COLO829 (cell line): ENCODE results near the gene LRRC4C.
A peak's percentile ranks its signal among the peaks of the same experiment; 100 is the strongest.

Source experiments
- DNase-seq: peaks from one replicate; pipeline ENCODE4 v3.0.0; 2012; ENCODE audit warnings: low spot score

LRRC4C gene

DNA sequence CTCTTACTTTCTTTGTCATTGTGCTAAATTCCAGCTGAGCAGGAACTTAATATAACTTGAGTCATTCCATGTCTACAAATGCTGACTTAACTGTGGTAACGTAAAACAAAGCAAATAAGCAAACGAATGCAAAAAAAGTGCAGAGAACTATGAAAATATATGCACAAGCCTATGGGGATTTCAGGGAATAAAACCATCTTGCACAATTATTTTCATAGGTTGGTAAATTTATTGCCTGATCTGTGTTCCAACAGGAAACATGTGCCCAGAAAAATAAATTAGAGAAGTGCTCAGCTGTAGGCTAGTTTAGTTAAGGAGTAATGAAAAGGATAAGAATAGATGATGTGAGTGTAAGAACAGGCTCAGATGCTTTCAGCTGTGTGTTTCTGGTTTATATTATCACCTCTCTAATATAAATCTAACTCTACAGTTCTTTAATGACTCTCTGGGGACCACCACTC, 1169.3 kb downstream of the LRRC4C start:
- DNase-seq, result no peak

DNA sequence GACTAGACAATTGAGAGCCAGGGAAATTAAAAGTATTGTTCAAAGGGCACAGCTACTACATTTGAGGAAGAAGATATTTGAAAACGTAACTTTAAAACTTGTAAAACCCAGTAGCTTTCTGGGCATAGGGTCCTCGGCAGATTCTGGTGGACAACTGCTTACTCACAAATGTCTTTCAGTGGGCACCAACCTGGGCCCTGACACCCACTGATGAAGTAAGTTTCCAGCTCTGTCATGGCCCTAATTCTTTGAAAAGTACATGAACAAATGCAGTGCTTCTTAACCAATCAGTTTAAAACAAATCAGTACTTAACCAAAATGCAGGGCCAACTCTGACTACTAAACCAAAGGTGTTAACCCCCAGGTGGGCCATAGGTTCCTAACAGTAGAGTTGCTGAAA, 1170.1 kb downstream of the LRRC4C start:
- DNase-seq, result no peak

DNA sequence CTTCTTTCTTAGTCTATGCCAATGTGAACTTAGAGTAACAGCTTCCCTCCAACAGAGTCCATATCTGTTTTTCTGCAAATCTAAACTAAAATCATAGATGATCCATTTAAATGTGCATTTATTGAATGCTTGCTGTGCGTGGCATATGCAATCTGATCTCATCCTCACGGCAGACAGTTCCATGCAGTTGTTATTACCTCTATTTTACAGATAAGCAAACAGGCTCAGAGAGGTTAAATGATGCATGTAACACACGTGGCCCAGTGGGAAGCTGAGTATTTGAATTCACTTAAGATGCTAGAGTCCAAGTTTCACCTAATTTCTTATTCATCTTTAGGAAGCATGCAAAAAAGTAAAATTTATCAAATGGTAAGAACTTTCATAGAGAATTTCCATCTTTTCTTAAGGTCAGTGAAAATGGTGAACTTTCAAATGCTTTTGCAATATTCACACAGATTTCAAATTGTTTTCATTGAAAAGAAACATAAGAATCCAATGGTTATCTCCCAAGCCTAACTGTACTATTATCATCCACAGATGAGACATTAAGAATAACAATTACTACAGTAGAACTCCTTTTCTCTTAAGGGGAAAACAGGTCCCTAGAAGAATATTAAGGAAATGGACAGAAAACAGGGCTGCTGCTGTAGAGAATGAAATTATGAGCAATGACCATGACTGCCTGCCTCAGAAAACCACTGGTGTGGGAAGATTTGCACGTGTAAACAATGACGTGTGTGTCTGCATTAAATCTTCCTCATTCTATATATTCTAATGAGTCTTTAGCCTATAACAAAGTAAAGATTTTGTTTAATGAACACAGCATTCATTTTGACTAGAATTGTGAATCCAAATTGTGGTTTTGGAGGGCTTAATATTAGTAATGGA, 1171.3 kb downstream of the LRRC4C start:
- no peak for DNase-seq

DNA sequence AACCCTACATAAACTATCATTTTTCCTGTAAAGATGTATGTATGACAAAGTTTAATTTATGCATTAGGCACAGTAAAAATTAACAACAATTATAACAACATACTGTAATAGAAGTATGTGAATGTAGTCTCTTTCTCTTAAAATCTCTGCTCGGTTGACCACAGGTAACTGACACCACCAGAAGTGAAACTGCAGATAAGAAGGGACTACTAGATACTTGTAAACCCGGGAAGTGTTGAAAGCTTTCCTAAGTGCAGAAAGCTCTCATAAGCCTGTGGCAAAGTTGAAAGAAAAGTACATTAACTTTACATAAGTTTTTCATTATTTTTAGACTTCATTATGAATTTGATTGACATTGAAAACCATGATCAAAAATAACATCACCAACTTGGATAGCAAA, 1173.3 kb downstream of the LRRC4C start:
- DNase-seq, result no peak

DNA sequence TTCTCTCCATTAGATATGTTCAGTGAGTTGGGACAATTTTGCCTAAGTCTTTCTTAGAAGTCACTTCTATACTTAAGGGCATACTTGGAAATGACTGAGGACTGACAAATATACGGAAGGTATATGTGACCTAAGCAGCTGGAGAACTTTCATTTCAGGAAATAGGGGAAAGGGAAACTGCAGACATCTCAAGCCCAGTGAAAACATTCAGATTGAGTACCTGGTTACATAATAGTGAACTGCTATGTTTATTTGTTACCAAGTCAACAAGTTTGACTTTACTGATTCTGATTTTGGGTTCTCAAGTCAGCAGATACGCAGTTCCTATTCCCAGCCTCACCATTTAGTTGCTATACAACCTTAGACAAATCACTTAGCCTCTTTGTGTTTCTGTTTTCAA, 1173.9 kb downstream of the LRRC4C start:
- DNase-seq, result no peak

DNA sequence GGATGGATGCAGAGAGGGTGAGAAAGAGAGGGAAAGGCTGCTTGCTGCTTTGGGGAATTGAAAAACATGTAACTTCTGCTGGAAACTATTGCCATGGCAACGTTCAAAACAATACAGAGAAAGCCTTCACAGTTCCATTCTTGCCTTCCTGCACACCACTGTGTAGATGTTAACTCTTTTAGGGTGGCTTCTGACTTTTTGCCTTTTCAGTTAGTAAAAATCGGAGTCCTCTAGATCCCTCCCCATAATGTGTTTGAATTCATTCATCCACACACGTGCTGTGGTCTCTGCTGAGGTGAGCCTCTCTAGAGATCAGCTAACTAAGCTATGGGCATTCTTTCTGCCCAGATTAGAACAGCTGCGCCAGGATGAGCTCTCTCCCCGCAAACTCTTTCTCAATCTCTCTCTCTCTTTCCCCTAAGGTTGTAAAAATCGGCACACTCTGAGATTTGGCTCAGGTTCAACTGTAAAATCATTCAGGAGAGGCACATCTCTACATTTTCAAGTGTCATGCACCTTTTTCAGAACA, 1178.3 kb downstream of the LRRC4C start:
- DNase-seq, result peak; percentile 28

DNA sequence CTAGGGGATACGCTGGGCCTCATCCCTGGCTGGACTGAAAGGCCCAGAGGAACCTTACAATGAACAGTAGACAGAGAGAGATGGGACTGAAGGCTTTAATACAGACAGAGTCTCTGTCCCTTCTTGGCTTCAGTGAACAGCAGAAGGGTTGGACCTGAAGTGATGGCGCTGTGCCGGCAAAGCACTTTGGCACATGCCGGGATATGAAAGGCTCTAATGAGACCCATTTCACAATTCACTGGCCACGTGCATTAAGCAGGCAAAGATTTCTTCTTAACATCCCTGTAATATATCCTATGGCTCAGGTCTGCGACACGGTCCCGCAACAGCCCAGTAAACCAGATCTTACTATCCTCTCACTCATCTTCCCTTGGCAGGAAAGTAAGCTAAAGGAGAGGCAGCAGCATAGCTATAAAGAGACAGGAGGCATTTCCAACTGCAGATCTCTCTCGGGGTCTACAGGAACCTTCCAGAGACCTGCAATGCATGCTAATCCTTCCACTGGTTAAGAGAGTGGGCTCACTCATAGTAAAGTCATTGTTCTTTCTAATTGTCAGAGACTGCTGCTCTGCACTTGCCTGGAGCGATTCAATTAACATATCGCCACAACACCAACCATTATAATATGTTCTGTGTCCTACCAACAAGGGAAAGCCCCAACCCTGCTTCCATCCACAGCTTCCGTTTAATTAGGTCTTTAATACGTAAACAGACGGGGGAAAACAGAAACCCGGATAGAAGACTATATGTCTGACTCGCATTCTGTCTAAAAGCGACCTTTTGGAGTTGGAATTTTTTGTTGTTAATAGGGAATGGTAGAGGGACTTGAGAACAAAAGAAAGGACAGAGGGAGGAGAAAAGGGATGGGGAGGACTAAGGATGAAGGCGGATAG, 1179.0 kb downstream of the LRRC4C start:
- DNase-seq, result peak; percentile 65

DNA sequence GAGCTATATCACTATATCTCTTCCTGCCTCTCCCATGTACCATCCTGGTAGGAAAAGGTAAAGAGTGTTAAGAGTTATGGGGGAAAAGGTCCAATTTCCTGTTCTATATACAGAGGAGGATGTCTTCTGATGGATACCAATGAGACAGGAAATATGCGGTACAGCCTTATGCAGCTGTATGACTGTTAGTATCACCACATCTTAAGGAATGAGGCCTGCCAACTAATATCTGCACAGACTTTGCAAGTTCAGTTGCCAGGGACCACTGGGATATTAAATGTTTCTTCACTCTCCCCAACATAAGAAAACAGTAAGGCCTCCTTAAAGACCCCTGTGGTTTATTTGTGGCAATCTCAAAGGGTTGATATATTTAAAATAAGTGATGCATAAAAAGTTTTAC, 1182.5 kb downstream of the LRRC4C start:
- no peak for DNase-seq

DNA sequence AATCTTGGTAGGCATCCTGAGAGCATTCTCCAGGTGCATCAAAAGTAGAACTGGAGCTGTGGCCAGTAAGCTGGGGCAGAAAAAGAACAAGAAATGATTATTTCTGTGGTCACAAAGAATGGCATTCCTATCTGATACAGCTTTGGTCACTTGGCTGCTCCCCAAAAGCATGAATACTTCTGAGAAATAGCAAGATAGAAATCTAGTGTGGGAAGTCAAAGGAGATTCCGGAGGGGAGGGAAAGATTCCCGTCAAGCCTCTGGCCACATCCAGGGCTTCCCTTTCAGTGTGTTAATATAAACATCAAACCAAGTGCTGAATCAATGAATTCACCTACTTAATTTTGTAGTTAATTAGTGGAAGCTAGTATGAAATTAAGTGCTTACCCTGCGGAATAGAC, 1185.4 kb downstream of the LRRC4C start:
- peak; percentile 30 for DNase-seq

DNA sequence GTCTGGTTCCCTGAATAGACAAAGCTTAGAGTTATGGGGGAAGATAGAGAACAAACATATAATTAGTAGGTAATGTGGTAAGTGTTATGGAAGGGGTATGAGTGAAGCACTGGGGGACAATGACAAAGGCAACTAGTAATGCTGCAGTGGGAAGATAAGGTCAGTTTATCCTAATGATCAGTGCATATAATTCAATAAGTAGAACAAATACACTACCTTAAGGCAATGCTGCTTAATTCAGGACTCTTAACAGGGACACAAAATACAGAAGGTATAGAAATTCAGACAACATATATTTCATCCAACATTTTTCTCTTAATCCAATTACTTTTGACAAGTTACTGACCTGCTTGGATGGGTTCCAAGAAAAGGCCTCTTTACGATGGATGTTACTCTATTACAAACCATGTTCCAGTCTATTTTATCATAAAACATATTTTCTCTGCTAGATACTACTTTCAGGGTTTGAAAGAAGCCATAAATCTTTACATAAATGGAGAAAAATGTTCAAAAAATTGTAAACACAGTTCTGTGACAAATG, 1186.2 kb downstream of the LRRC4C start:
- no peak for DNase-seq

DNA sequence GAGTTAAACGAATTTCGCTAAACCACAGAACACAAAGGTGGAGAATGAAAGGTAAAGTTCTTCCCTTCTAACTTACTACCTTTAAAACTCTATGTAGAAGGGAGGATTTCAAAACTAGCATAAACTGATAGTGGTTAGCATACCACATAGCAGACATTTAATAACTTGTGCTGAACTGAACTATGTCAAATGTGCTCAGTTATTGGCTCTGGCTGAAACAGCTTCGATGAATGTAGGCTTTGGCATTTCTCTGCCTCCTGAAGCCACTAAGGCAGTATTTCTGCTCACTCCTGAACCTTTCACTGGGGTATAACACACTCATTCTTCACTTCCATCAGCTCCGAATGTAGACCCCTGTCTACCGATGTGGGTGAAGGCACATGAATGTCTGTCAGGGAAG, 1188.1 kb downstream of the LRRC4C start:
- no peak for DNase-seq

DNA sequence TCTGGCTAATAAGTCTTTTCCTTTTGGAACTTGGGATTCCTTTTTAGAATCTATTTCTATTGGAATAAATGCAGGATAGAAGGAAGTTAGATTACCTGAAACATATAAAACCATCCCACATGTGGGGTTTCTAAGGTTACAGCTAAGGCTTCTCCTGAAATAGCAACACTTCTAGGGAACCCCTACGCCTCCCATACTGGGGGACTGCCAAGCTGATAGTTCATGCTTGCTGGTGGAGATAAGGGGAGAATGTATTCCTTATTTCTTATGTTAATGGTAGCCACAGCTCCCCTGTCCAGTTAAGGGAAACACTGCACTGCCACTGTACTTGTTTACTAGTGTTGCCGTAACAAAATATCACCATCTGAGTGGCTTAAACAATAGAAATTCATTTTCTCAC, 1189.6 kb downstream of the LRRC4C start:
- no peak for DNase-seq

DNA sequence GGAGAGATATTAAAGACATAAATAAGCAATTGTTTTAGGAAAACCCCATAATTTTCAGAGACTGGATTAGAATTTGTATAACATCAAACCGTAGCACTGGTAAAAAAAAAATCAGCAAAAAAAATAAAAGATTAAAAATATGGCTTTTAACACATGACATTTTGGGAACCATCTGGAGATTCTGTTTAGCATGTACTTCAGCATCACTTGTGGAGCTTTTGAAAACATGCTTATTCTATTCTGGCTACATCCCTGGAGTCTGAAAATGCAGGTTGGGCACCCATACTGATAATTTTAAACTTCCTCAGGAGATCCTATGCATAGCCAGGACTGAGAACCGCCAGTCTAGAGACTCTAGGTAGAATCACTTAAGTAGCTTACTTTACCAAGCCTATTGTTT, 1190.9 kb downstream of the LRRC4C start:
- DNase-seq, result no peak

DNA sequence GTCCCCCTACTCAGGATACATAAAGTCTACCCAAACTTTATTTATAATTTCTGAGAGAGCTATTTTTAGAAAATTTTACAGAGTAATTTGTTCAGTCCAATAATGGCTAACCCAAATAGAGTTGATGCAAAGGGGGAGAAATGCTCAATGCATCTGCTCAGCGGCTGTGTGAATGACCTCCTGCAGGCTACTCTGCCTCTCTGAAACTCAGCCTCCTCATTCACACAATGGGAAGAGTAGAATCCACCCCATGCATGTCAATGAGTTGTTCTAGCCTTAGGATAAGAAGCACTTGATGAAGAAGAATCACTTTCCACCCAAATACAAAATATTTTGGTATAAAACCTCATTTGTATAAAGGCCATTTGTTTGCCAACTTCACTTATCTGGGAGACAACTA, 1204.0 kb downstream of the LRRC4C start:
- no peak for DNase-seq

DNA sequence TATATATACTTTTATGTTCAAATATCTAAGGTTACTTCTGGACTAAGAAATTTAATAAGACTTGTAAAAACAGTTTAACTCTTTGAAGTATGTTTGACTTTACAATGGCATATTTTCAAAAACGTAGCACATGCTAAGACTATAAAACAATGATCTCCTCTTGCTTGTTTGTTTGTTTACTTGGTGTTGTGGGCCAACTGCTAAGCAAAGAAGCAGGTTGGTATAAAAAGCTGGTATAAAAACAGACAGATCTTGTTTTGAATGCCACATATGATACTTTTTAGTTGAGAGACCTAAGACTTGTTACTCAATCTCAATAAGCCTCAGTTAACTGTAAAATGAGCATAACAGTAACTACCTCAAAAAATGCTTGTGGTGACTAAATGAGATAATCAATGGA, 1206.3 kb downstream of the LRRC4C start:
- DNase-seq, result no peak

DNA sequence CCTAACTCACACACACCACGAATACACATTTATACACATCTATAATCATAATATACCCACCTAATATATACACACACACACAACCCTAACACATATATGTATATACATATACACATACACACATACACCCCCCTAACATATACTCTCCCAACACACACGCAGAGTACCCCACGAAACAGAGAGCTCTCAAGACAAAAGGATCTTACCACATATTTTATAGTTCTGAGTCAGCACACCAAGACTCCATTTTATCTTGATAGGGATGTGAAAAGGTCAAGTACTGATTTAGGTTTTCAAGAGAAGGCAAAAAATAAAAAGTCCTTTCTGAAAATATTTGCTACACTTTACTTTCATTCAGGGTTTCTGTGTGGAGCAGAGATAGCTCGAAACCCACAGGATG, 1207.2 kb downstream of the LRRC4C start:
- DNase-seq, result no peak

DNA sequence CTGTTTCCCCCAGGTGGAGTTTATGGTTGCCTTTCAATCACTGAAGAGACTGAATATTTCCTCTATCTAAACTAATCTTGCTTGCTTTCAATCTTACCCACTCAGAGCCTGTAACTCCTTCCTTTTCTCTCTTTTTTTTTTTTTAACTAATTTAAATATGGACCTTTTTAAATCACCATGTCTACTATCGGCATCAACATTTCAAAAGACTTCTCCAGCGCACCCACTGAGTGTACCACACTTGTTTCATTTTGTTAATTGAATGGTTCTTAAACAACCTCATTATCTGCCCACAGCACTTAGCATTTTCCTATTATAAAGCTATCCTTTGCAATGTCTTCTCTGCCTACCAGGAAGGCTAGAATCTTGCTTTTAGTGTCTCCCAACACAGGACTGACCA, 1212.5 kb downstream of the LRRC4C start:
- no peak for DNase-seq

DNA sequence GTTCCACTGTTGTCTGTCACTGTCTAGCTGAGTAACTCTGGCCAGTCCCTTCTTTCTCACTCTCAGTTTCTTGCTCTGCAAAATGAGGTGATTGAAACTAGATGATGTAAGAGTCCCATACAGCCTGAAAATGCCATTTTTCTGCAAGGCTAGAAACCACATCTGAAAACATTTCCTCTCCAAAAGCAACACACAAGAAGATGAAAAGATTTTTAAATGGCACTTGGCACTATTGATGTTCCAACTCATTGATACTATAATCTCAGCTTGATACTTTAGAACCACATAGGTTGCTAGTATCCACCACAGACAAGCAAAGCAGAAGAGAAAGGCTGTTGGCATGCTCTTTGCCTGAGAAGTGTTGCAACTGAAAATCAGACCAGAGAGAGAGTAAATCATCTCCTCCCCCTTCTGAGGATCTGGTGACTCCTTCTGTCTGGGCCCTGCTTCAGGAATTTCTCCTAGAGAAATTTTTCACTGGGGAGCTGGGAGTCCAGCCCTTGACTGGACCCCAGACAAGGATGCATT, 1217.9 kb downstream of the LRRC4C start:
- no peak for DNase-seq

DNA sequence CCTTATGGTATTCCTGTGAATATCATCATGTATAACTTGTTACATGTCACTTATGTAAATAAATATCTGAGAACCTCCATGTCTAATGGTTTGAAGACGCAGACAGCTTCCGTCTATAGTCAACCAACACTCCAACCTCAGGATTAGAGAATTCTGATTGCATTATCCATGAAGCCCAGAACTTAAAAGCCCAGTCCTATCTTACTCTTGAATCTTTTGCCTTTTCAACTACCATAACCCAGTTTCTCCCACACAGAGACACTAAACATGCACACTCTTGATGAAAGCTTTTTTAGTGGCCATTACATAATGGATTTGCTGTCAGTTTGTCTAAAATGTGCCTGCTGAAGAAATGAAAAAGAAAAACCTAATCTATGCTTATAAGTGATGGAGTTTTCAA, 1219.2 kb downstream of the LRRC4C start:
- DNase-seq, result no peak

DNA sequence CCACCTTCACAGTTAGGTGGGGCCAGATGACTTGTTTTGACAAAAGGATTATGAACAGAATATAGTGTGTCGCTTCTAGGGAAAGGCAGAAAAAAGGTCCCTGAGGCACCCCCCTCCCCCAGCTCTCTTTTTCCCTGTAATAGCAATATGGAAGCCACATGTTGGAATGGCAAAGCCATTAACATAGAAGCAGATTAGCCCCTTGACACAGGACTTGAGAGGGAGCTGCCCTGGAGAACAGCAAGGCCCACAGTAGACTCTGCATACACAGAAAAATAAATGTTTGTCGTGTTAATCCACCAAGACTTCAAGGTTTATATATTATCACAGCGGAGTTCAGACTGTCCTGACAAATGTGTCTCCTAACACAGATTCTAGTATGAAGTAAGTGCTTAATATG, 1222.9 kb downstream of the LRRC4C start:
- DNase-seq, result no peak

DNA sequence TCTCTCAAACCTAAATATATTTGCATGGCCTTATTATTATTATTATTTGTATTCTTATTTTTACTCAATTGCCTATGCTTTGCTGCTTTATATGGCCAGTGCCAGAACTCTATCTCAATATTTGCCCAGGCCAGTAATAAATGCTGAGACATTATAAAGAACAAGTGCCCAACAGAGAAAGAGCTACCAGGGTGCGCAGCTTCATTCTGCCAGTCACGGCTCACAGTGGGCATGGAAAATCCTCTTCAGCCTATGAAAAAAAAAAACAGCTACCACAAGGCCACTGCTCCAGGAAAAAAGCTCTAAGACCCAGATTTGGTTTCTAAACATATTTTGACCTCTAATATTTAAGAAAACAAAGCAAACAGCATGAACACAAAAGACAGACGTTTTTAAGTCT, 1223.6 kb downstream of the LRRC4C start:
- no peak for DNase-seq

DNA sequence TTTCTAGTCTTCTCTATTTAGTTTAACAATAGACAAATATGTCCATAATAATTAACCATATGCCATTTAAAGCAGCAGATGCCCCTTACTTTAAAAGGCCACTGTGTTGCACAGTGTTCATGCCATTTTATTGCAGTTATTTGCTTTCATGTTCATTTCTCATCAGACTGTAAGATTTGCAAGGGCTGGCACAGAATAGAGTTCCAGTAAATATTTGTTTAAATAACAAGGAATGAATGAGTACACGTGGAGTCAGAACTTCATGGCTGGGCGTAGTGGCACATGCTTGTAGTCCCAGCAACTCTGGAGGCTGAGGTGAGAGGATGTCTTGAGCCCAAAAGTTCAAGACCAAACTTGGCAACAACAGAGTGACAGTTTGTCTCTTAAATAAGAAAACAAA, 1228.6 kb downstream of the LRRC4C start:
- no peak for DNase-seq
